GM23338 (cell line): ENCODE data around the gene FKBP1B.
"Not testable (repeated sequence)": the region's sequence is repeated elsewhere in the genome, so short reads cannot be mapped to it uniquely, and the experiment has no call there.

ENCODE experiments used
- CREB1 ChIP-seq: fragments of 250-450 bp; sonication (Bioruptor Pico); IDR thresholded peaks from 2 replicates; pipeline ENCODE4 v1.5.0; 2020; ENCODE audit warnings: low read depth, mild to moderate bottlenecking, moderate library complexity
- EZH2 ChIP-seq: fragments of 200-600 bp; sonication (generic); IDR thresholded peaks from one replicate; pipeline ENCODE4 v1.8.0; 2017; ENCODE audit warnings: antibody characterized with exemption, mild to moderate bottlenecking, low read depth; ENCODE audit not compliant: unreplicated experiment
- EZH2phosphoT487 ChIP-seq: fragments of 200-600 bp; sonication (generic); IDR thresholded peaks from one replicate; pipeline ENCODE4 v1.8.1; 2018; ENCODE audit warnings: antibody characterized with exemption; ENCODE audit not compliant: unreplicated experiment
- JUNB ChIP-seq: IDR thresholded peaks from one replicate; pipeline ENCODE4 v1.6.1; 2016; ENCODE audit warnings: antibody characterized with exemption; ENCODE audit not compliant: unreplicated experiment
- NANOG ChIP-seq: IDR thresholded peaks from 2 replicates; pipeline ENCODE4 v1.6.1; 2016; ENCODE audit warnings: antibody characterized with exemption, borderline replicate concordance
- POLR2AphosphoS5 ChIP-seq: IDR thresholded peaks from 2 replicates; pipeline ENCODE4 v1.6.1; 2016; ENCODE audit warnings: antibody characterized with exemption, low read depth
- STAT1 ChIP-seq: IDR thresholded peaks from one replicate; pipeline ENCODE4 v1.6.1; 2016; ENCODE audit warnings: antibody characterized with exemption; ENCODE audit not compliant: unreplicated experiment
- ZNF114 ChIP-seq: fragments of 250-450 bp; sonication (Bioruptor Pico); IDR thresholded peaks from 2 replicates; pipeline ENCODE4 v1.5.0; 2020; ENCODE audit warnings: mild to moderate bottlenecking, moderate library complexity
- ZNF331 ChIP-seq: fragments of 250-450 bp; sonication (Bioruptor Pico); IDR thresholded peaks from 2 replicates; pipeline ENCODE4 v1.5.0; 2020; ENCODE audit warnings: low read depth, mild to moderate bottlenecking, moderate library complexity
- TF ChIP-seq, protein P1 (sequence below), 2 experiments: fragments of 200-600 bp in 1 of 2; sonication (generic) in 1 of 2; conservative IDR thresholded peaks; 2 replicates each; pipeline versions ENCODE4 v1.5.1 to v1.6.1; 2016 to 2017; ENCODE audit warnings: antibody characterized with exemption in 2 of 2, low read depth in 2 of 2, mild to moderate bottlenecking in 2 of 2, moderate library complexity in 1 of 2
- TF ChIP-seq, protein P2 (sequence below): IDR thresholded peaks from one replicate; pipeline ENCODE4 v1.6.1; 2018; ENCODE audit warnings: antibody characterized with exemption; ENCODE audit not compliant: unreplicated experiment
- TF ChIP-seq, protein P3 (sequence below): IDR thresholded peaks from 2 replicates; pipeline ENCODE4 v1.6.1; 2016; ENCODE audit warnings: antibody characterized with exemption

DNA sequence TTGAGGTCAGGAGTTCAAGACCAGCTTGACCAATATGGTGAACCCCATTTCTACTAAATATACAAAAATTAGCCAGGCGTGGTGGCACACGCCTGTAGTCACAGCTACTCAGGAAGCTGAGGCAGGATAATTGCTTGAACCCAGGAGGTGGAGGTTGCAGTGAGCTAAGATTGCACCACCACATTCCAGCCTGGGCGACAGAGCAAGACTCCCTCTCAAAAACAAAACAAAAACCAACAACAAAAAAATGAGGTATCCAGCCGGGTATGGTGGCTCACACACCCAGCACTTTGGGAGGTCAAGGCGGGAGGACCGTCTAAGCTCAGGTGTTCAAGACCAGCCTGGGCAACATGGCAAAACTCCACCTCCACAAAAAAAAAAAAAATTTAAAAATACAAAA, 34.6 kb upstream of the FKBP1B start:
- TF ChIP-seq, protein P1, sequence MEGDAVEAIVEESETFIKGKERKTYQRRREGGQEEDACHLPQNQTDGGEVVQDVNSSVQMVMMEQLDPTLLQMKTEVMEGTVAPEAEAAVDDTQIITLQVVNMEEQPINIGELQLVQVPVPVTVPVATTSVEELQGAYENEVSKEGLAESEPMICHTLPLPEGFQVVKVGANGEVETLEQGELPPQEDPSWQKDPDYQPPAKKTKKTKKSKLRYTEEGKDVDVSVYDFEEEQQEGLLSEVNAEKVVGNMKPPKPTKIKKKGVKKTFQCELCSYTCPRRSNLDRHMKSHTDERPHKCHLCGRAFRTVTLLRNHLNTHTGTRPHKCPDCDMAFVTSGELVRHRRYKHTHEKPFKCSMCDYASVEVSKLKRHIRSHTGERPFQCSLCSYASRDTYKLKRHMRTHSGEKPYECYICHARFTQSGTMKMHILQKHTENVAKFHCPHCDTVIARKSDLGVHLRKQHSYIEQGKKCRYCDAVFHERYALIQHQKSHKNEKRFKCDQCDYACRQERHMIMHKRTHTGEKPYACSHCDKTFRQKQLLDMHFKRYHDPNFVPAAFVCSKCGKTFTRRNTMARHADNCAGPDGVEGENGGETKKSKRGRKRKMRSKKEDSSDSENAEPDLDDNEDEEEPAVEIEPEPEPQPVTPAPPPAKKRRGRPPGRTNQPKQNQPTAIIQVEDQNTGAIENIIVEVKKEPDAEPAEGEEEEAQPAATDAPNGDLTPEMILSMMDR (conservative IDR thresholded peaks at IDR 0.05; ENCODE audit: low read depth in 2 of 2) = not testable (repeated sequence)
- TF ChIP-seq ZNF114; EZH2phosphoT487; ZNF331 (CRISPR knock-in tag); EZH2; NANOG; CREB1; POLR2AphosphoS5; JUNB; STAT1: not testable (repeated sequence)
- TF ChIP-seq, protein P2, sequence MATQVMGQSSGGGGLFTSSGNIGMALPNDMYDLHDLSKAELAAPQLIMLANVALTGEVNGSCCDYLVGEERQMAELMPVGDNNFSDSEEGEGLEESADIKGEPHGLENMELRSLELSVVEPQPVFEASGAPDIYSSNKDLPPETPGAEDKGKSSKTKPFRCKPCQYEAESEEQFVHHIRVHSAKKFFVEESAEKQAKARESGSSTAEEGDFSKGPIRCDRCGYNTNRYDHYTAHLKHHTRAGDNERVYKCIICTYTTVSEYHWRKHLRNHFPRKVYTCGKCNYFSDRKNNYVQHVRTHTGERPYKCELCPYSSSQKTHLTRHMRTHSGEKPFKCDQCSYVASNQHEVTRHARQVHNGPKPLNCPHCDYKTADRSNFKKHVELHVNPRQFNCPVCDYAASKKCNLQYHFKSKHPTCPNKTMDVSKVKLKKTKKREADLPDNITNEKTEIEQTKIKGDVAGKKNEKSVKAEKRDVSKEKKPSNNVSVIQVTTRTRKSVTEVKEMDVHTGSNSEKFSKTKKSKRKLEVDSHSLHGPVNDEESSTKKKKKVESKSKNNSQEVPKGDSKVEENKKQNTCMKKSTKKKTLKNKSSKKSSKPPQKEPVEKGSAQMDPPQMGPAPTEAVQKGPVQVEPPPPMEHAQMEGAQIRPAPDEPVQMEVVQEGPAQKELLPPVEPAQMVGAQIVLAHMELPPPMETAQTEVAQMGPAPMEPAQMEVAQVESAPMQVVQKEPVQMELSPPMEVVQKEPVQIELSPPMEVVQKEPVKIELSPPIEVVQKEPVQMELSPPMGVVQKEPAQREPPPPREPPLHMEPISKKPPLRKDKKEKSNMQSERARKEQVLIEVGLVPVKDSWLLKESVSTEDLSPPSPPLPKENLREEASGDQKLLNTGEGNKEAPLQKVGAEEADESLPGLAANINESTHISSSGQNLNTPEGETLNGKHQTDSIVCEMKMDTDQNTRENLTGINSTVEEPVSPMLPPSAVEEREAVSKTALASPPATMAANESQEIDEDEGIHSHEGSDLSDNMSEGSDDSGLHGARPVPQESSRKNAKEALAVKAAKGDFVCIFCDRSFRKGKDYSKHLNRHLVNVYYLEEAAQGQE = not testable (repeated sequence)
- TF ChIP-seq, protein P3, sequence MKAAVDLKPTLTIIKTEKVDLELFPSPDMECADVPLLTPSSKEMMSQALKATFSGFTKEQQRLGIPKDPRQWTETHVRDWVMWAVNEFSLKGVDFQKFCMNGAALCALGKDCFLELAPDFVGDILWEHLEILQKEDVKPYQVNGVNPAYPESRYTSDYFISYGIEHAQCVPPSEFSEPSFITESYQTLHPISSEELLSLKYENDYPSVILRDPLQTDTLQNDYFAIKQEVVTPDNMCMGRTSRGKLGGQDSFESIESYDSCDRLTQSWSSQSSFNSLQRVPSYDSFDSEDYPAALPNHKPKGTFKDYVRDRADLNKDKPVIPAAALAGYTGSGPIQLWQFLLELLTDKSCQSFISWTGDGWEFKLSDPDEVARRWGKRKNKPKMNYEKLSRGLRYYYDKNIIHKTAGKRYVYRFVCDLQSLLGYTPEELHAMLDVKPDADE = not testable (repeated sequence)
